Astrocyte of the hippocampus (primary cell): ENCODE results near the gene MROH2B.

Source experiments
- DNase-seq: peaks from one replicate; pipeline ENCODE4 v3.0.0; 2011; ENCODE audit warnings: low read depth, low spot score

The MROH2B gene

DNA sequence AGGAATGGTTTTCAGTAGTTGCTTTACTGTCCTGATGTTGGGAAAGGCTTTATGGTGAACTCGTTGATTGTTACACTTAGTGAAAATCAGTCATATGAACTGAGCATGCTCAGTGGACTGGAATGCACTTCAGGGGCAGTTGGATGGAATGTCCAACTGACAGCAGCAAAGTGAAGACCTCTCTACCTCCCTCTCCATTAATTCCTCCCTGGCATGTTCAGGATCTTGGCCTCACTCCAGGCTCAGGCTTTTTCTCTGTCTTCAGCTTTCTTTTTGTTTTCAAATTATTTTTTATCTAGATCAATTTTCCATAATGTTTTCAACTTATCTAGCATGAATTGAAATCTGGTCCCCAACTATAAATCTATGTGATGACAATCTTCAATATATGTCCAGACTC lies at the start of gene MROH2B:
MROH2B (minus strand) TSS at position 101 of the 400 bp plus-strand sequence. CDS start 490 bp downstream, outside the sequence.
- no peak for DNase-seq

DNA sequence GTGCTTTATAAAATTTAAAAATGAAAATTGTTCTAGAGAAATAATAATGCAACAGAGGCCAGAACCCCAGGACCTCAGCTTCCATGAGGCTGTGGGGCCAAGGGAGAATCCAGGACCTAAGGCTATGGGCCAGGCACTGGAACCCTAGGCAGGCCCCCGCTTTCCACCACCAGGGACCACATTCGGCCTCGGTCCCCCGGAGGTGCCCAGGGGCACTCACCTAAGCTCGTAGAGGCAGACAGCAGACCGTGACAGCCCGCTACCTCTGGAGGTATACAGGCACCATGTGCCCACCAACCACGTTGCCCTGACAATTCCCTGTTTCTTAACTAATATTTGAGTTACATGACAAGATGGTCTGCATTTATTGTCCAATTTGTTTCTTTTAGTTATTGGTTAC lies 49.5 kb upstream of the MROH2B start:
- DNase-seq: no peak

DNA sequence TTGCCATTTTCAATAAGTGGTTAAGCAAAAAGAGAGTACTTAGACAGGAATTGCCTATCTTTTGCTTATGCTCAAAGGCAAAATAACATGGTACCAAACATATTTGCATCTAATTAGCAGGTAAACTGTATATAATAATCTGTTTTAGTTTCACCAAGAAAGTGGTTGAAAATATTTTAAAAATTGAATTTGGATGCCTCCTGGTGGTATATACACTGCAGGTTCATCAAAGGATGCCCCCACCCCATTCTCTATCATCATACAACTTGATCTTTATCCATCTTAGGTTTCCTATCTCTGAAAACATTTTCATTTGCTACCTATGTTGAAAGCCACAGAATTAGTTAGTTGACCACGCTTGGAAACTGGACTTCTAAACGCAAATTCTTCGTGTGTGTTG lies 47.0 kb upstream of the MROH2B start:
- no peak for DNase-seq

DNA sequence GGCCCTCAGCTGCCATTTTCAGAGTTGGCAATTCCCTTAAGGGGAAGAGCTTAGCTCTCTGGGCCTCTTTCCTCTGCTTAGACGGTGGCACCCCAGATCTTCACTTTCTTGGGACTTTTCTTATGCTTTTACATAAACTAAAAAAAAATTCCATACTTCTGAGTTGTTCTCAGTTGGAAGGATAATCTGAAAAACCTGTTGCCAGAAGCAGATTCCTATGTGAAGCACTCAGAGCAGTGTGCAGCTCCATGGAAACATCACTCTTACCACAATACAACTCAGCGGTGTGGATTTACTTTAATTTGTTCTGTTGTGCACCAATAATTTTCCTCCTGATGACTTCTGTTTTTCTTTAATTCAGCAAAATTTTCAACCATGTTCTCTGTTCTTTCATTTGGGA lies 44.1 kb upstream of the MROH2B start:
- peak; percentile 74 for DNase-seq

DNA sequence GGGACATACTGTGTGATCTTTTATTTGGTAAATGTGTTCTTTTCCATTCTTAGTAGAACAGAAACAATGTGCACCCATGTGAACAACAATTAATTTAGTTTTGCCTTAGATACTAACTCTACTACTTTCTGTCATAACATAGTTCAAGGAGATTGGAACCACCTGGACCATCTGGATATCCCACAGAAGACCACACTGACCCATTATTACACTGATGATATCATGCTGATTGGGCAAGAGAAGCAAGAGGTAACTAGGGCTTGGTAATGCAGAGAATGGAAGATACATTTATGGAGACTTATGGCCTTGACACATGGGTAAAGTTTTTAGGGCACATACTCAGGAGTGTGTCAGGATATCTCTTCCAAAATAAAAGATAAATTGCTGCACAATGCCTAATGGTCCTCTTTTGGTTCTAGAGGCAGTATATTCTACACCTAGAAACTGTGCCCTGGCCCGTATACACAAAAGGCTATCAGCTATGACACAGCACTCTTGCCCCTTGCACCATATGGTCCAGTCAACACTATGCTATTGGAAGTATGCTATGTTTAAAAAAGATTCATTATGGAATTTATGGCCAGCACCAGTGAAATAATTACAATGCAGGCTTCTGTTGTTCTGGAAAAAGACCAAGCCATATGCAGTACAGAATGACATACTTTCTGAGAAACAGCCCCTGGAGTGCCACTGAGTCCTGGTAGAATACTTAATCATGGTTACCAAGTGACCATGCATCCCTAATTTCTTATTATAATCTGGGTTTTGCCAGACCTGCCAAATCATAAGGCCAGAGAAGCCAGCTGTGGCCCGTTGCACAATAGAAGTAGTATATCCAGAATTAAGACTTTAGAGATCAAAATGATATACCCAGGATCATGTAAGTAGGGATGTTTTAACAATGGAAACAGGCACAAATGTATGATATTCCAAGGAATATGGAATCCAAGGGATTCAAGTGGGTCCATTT lies 41.6 kb upstream of the MROH2B start:
- no peak for DNase-seq

DNA sequence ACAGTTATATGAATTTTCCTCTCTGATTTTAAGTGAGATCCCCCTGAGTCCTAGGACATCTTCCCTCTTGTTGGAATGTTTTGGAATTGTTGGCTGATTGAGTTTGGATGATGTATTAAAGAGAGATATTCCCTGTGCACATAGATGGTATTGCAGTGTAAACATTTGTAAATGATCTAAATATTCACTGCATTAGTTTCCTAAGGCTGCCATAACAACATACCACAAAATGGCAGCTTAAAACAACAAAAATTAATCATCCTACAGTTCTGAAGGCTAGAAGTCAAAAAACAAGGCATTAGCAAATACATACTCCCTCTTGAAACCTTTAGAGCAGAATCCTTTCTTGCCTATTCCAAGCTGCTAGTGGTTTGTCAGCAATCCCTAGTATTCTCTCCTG lies 38.0 kb upstream of the MROH2B start:
- no peak for DNase-seq

DNA sequence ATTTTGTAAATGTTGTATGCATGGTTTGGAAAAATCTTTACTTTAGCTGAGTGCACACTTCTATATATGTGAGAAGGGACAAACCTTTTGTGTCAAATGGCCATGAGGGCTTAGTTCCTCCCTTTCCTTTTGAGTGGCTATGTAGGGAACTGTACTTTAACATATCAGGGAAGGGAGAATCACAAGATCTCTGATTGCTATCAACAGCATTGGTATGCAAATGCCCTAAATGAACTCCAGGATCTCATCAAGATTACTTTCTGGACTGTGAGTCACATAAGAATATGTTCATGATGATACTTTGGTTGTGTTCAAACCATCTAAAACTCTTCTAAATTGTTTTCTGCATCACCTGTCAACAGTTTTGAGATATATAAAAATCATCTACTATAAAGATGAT lies 31.2 kb upstream of the MROH2B start:
- DNase-seq: no peak

DNA sequence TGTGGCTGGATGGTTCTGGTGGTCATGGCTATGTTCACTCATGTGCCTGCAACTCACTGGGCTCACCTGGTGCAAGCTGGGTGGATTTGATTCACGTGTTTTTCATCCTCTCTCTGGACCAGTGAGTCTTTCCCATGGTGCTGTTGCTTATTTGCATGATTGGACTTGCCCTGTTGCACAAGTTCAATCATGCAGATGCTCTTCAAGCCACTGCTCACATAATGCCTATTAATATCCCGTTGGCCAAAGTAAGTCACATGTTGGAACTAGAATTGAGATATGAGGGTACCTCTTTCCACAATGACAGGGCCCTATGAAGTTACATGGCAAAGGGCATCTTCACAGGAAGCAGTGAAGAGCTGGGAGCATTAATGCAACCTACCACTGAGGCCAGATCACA lies 26.5 kb upstream of the MROH2B start:
- DNase-seq: no peak

DNA sequence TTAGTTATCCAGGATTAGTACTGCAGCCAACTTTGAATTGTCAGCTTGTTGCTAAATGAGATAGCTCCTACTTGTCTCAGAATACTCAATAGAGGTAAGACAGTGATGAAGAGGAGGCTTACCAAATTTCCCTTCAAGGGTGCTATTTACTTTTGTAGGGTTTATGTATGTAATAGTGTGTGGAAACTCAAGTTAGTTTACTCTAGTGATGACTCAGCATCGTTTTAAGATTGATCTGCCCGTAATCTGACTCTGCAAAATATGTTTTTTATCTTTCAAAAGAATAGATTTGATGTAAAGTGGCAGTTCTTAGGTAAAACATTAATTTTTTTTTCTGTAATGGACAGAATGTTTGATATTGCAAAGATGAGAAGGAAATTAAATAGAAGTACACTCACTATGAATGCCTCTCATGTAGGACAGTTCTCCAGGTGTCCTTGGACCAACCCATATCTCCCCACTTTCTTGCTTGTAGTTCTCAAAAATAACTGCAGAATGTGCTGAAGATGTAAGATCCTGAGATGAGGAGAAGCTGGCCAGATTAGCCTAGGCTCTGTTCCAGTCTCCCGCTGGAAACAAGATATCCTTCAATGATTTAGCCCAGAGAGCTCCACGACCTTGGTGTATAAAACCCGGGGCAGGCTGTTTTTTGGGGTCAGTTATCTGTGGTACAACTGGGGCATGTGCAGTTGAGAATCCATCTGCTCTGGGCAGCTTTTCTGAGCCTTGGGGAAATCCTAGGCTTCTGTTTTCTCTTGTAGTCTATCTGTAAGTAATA lies 24.4 kb upstream of the MROH2B start:
- no peak for DNase-seq

DNA sequence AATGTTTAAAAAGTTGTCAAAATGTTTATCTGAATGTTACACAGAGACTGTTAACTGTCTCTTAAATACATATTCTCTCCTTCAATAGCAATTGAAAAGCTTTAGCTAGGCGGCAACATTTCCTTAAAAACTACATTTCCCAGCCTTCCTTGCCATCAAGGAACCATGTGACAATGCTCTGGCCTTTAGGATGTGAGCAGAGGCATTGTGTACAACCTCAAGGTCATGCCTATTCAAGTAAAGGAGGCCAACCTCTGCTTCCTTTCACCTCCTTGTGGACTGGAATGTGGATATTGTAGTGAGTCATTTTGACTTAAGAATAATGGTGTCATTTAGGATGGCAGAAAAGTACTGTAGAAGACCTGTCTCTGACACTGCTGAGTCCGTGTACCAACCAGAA lies 23.7 kb upstream of the MROH2B start:
- DNase-seq: no peak

DNA sequence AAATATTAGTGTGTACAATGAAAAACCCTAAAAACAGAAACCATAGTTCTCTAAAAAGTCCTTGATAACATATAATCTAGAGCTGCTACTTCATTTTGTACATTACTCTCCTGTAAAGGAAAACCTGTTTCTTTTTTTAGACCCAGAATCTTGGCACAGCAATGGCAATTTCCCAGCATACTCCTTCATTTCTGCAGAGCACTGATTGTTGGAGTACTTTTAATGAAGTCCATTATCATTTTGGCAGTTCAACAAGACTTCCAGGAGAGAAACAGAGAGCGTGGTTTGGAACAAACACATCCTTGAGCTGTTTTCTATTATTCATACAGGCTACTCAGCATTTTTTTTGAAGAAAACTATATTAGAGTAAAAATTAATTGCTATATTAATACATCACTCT lies 22.7 kb upstream of the MROH2B start:
- DNase-seq: no peak

DNA sequence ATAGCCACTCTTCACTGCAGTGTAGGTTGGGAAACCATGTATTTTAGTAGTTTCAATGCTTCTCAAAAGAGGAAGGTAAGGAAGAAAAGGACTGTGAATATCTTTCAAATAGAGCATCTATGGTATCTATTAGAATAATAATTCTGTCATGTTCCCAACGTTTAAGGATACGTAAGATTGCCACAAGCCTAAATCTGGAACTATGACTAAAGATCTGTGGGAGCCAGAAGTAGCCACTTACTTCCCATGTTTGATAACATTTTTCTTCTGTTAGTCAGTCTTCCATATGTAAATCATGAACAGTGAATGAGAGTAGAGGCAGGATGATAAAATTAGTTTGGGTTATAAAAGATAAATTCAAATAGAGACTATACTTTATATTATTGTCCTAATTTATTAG lies 16.3 kb upstream of the MROH2B start:
- DNase-seq: peak; percentile 38

DNA sequence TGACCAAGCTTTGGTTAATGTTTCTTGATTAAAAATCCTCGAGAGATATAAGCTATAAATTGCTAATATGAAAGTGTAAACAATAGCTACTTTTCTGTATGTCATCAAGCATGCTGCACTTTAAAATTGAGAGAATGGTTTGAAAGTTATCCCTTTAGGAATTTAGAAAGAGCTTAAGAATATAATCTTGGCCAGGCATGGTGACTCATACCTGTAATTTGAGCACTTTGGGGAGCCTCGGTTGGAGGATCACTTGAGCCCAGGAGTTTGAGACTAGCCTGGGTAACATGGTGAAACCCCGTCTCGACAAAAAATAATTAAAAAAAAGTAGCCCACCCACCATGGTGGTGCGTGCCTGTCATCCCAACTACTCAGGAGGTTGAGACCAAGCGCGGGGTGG lies 12.2 kb upstream of the MROH2B start:
- no peak for DNase-seq

DNA sequence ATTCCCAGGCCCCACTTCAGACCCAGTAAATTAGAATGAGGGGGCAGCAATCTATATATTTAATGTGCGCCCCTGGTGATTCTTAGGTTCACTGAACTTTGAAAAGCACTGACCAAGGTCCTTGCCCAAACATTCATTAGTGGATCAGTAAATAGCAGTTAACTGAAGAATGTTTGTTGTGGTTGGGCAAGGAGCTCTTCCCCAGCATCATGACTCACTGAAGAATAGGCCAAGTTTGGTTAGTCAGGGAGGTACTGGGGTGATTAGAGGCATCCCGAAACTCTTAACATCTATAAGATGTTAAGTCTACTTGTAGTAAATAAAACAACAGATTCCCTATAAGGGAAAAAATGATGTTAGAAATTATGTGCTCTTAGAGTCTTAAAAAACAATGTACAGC lies 833 bp upstream of the MROH2B start:
- DNase-seq: peak; percentile 50

DNA sequence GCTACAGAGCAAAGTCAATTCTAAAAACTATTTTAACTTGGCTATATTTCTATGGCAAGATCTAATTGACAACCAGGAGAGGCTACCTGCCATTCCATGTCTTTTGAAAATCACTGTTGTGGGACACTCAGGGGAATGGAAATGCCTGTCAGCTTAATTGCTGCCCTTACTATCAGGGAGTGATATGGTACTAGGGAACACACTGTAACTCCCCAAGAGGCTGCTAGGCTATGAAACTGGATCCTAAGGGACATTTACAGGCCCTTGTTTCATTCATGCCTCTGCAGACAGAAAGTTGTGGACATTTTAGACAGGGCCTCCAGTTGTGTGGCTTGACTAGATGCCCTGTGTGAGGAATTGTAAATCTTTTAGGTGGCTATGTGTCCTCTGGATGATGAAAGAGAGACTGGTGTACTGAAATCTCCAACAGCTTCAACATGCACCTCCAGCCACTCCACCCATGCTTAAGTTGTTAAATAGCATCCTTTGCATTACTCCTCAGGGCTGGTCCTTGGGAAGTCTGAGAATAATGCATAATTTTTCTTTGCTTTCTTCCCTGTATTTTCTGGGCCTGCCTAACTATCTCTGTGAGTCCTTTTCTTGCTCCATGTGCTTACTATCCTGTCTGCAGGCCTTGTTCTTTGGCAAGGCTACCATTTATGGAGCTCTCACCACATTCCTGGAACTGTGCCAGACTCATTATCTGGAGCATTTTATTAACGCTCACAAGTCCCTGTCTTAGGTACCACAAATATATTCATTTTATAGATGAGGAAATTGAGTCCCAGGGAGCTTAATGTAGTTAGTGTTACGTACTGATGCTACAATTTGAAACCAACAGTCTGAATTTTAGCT lies 3.2 kb downstream of the MROH2B start:
- peak; percentile 19 for DNase-seq

DNA sequence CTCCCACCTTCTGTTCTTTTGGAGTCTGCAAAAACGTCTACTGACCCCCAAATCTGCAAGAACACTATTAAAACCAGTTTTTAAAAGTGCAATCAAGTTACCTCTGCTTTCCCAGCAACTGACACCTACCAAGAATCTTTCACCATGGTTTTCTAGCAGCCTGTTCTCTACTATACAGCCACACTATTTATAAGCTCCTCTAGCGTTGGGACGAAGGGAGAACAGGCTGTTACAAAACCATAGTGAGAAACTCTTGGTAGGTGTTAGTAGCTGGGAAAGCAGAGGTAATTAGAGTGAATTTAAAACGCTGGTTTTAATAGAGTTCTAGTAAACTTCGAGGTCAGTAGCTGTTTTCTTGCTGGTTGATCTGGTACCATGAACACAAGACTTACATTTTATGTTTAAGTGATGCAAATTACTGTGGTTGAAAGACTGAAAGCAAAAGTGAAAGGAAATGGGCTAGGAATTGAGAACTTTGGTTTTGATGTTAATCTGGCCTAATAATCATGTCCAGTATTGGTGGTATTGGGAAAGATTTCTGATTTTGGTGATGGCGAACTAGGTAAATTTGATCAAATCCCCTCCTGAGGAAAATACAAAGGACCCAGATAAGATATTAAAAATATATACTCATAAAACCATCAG lies 5.3 kb downstream of the MROH2B start:
- DNase-seq: no peak

DNA sequence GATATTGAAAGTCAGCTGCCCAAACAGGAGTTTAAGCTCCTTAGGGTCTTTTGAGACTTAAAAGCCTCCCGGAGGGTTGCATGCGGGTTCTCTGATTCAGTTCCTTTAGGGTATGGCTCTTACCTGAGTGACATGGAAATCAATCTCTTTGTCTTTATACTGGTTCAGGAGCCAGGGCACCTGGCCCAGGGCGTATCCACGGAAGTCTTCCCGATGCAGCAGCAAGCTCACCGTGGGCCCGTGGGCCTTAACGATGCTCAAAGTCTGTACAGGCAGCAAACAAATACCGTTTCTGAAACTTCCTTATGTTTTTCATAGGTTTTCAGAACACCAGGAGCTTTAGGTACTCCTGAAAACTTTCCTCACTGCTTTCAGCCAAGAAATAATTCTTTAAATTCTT lies 13.2 kb downstream of the MROH2B start:
- DNase-seq: no peak

DNA sequence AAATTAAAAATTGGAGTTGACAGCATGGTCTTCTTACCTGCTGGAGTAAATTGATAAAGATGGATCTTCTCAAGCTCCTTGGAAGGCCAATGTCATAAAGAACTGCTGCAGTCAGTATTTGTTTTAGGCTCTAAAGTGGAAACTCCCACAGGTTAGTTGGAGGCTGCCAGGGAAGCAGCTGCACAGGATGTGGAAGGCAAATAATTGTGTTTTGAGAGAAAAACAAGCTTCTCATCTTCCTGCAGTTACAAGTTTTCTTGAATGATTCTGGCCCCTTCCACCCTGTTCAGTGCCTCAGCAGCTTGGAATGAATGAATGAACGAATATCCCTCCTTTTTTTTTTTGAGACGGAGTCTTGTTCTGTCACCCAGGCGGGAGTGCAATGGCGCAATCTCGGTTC lies 13.9 kb downstream of the MROH2B start:
- DNase-seq: no peak

DNA sequence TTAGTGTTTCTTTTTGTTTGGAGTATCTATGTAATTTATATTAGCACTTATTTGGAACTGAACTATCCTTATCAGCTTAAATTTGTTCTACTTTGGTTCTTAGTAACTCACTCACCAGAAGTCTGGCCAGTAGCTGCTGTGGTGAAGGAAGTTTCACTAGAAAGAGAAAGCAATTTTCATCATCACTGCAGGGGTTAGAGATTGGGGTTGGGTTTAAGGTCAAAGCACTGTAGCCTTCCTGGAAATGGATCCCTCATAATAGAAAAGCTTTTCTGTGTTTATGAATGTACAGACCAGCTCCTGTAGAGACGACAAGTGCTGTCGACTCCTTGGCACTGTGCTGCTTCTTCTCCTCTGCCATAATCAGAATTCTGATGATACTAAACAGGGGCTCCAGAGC lies 22.2 kb downstream of the MROH2B start:
- no peak for DNase-seq

DNA sequence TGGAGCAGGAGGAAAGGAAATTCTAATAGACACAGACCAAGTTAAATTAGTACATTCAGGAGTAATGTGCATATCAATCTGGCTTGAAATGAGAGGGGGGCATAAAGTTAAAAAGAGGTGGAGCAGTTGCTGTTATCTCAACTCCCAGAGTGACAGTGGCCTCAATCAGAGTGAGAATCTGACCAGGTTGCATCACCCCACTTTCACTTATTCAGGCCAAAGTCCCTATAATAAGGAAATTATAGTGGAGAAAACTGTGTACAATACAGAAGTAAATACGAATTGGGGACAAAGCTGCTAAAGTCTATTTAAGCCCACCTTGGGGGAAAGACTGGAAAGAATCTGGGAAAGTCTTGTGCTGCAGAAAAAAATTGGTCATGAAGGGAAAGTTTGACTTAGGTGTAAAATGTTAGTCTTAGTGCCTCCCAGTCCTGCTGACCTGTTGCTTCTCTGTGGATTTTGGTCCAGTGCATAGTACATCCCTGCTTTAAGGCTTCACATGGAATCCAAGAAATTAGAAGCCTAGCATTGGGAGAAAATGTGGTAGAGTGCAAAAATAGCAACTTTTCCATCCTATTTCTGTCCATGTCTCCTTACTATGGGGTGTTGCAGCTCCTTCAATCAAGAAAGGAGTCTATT lies 27.9 kb downstream of the MROH2B start:
- DNase-seq: no peak

DNA sequence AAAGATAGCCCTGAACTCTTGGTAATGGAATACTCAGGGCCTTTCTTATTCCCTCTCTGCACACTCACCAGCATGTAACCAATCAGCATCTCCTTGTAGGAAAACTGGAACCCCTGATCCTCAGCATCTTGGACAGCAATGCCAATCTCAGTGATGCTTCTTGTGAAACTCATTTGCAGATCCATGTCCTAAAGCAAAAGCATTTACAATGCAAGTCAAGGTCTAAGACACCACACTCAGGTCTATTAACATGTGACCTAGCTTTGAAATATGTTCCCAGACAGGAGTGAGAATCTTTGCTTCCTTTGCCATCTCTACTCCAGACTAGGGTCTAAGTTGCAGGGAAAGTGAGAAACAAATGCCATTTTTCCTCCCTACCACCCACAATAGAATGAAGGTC lies 38.2 kb downstream of the MROH2B start:
- DNase-seq: no peak
